NCI-H2107 treated with DMSO at 0.1 percent for 48 hours (cell line): ENCODE results near the gene NEK6.

Experiments
- DNase-seq: peaks from one replicate; lab custom pipeline; 2025; ENCODE audit not compliant: unreplicated experiment; lab: John Stamatoyannopoulos, UW

NEK6 gene

GRCh38 chr9:124293718-124294506 lies 36.2 kb downstream of the NEK6 start:
- DNase-seq, result no peak

GRCh38 chr9:124295159-124295794 lies 37.5 kb downstream of the NEK6 start:
- DNase-seq, result no peak

GRCh38 chr9:124296094-124296493 lies 38.3 kb downstream of the NEK6 start:
- no peak for DNase-seq

DNA sequence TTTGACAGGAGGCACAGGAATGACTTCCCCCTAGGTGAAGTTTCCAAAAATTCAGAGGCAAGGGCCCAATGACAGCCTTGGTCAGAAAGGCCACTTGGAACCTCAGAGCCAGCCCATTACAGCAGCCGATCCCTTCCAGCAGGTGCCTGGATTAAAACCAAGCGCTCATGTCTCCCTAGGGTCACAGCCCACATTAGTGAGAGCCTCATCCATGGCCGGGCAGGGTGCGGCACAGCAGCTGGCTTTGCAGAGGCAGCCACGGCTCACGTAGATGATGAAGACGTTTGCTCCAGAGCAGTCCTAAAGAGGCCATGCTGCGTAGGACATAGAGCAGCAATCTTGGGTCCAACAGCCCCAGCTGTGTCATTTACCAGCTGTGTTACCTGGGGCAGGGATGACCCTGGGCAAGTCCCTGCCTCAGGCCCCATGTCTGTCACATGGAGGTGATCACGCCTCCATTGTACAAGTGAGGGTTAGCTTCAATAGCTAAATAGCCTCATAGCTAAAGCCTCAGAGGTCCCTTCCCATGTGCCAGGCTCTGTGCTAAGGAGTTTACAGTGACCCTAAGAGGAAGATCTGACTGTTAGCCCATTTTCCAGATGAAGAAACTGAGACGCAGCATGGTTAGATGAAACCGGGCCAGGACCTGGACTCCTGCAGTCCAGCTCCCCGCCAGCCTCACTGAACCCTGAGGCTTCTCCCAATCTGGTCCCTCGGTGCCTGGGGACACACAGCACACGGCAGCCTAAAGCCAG lies 39.2 kb downstream of the NEK6 start:
- DNase-seq, result no peak

DNA sequence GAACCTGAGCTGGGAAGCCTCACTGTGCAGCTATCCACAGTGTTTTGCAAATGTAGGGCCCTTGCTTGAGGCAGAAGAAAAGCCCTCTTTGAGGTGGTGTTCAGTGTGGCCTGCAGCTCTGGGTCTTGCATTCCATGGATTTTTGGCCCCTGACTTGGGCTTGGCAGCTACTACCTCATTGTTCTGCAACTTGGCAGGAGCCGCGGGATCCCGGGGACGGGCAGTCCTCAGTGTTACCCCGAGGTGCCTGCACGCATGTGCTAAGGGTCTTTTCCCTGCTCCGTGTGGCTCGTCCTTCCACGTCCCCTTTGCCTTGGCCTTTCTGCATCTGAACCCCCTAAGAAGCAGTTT lies 39.8 kb downstream of the NEK6 start:
- DNase-seq, result no peak

DNA sequence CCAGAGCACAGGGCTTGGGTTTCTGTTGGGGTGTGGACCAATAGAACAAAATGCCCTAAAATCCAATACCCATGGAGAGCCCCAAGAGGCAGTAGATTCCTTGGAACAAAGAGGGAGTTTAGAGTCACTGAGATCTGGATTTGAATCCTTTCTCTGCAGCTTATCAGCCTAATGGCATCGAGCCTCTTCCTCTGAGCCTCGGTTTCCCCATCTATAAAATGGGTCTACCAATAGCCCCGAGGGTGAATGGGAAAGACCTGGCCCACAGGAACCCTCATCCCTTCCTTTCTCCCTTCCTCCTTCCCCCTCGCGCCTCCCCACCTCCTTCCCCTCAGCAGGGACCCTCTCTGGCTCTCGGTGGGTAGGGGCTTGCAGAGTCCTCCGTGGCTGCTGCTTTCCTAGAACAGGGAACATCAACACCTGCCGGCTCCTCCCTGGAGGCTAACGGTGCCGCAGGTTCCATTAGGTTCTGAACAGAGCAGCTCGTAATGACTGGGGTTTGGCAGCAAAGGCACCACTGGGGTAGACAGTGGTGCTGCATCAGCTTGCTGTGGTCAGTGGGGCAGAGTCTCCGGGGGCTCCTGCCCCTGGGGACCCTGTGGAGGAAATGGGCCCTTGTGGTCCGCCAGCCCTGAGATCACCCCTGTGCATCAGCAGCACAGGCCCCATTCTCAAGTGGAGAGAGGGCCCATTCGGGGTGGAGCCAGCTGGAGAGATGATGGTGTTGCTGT lies 40.3 kb downstream of the NEK6 start:
- DNase-seq, result no peak

DNA sequence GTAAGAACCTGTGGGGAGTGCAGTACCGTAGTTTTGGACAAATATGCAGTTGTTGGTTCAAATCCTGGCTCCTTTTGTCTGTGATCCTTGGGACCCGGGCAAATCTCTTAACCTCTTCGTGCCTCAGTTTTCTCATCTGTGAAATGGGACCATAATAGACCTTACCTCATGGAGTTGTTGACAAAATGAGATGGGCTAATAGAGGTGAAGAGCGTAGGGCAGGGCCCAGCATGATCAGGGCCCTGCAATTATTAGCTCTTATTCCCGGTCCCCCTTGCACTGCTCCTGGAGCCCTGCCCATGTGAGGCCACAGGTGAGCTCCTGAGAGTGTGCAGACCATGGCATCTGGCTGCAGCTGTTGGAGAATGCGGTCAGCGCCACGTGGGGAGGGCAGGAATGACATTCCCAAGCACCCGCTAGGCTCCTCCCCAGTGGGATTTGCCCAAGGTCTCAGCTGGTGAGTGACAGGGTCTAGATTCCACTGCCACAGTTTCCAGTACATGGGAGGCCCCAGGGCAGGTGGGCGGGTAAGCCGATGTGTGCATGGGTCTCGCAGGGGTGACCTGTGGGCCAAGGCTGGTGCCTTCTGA lies 41.0 kb downstream of the NEK6 start:
- DNase-seq, result no peak

- no peak for DNase-seq
These were observed 41.9 kb downstream of the NEK6 start for GRCh38 chr9:124299515-124300090.

GRCh38 chr9:124300312-124300711 lies 42.6 kb downstream of the NEK6 start:
- no peak for DNase-seq

DNA sequence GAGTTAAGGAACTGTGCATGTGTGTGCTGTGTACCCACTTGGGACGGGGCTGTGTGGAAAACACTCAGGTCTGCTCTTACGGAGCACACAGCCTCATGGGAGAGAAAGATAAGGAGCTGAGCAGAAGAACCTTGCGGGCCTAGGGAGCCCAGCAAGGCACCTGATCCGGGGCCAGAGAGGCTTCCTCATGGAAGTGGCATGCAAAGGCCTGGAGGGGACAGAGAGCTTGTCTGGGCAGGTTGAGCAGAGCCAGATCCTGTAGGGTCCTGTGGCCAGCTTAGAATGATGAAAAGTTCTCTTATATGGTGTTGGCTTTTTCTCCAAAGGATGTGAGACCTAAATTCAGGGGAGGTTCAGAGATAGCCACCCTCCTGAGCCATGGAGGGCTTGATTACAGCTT lies 45.2 kb downstream of the NEK6 start:
- no peak for DNase-seq

DNA sequence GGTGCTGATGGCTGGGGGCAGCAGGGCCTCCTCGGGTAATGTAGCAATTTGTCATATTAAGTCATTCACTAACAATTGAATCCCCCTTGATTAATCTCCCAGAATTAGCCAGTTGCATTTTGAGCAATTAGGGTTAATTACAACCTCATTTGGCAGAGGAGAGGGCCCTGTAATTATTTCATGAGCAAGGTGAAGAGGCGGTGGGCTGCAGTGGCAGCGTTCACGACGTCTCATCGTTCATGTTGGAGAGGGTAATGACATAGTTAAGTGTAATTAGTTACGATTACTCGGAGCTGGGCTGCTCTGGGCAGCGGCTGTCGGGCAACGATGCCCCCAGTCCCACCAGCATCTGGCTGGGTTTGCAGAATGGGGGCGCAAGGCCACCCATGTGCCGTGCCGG lies 46.0 kb downstream of the NEK6 start:
- DNase-seq, result no peak

- no peak for DNase-seq
These were observed 46.5 kb downstream of the NEK6 start for GRCh38 chr9:124304285-124304684.

GRCh38 chr9:124306098-124306735 lies 48.5 kb downstream of the NEK6 start:
- peak; percentile 27 for DNase-seq

- DNase-seq, result no peak
These were observed 49.8 kb downstream of the NEK6 start for GRCh38 chr9:124307379-124308030.

GRCh38 chr9:124308606-124309491 lies 51.1 kb downstream of the NEK6 start:
- no peak for DNase-seq

- no peak for DNase-seq
These were observed 51.9 kb downstream of the NEK6 start for GRCh38 chr9:124309667-124310084.

GRCh38 chr9:124311283-124311682 lies 53.5 kb downstream of the NEK6 start:
- DNase-seq, result no peak
